ENCODE results near the gene CYP27C1.

GRCh38 chr2:127158614-127159290, 61.3 kb downstream of the CYP27C1 start:
- TF ChIP-seq, protein P1, sequence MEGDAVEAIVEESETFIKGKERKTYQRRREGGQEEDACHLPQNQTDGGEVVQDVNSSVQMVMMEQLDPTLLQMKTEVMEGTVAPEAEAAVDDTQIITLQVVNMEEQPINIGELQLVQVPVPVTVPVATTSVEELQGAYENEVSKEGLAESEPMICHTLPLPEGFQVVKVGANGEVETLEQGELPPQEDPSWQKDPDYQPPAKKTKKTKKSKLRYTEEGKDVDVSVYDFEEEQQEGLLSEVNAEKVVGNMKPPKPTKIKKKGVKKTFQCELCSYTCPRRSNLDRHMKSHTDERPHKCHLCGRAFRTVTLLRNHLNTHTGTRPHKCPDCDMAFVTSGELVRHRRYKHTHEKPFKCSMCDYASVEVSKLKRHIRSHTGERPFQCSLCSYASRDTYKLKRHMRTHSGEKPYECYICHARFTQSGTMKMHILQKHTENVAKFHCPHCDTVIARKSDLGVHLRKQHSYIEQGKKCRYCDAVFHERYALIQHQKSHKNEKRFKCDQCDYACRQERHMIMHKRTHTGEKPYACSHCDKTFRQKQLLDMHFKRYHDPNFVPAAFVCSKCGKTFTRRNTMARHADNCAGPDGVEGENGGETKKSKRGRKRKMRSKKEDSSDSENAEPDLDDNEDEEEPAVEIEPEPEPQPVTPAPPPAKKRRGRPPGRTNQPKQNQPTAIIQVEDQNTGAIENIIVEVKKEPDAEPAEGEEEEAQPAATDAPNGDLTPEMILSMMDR (conservative IDR thresholded peaks at IDR 0.05; ENCODE audit: low read length): no peak
- TF ChIP-seq EZH2phosphoT487 (IDR thresholded peaks at IDR 0.05; ENCODE audit: borderline replicate concordance): no peak
